ENCODE data around the gene SGCG.

GRCh38 chr13:23140492-23140891, 40.3 kb upstream of the SGCG start:
- TF ChIP-seq CHD4 (IDR thresholded peaks at IDR 0.05; ENCODE audit: borderline replicate concordance): no peak
- TF ChIP-seq CHD2 (IDR thresholded peaks at IDR 0.05; ENCODE audit: low read length, partially characterized antibody): no peak
- TF ChIP-seq CTCF (IDR thresholded peaks at IDR 0.05): no peak
- TF ChIP-seq PBX3 (IDR thresholded peaks at IDR 0.05): no peak
- no peak for TF ChIP-seq JUN (IDR thresholded peaks at IDR 0.05)
- no peak for TF ChIP-seq ELK1 (IDR thresholded peaks at IDR 0.05; ENCODE audit: low read depth, low read length)

Data from A549 (cell line).